ENCODE measurements around the gene CGRRF1. TPM values are rescaled to one million over a fixed set of nuclear protein-coding genes. Genes with fewer than 3 reads are reported as not detected.

CGRRF1 gene
- total and polyA plus RNA-seq, 2 of the 13 experiments (the other 11 are each of a cell fraction or from before 2014, with no cell fraction given): 16.8 to 18.2 TPM

DNA sequence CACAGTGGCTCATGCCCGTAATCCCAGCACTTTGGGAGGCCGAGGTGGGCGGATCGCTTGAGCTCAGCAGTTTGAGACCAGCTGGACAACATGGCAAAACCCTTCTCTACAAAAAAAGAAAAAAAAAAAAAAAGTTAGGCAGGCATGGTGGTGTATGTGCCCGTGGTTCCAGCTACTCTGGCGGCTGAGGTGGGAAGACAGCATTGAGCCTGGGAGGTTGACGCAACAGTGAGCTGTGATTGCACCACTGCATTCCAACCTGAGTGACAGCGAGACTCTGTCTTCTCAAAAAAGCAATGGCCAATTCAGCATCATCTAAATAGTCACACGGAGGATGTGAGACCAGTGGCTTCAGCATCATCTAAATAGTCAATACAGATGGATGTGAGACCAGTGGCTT is 46.8 kb downstream of the CGRRF1 start (continued):
- TF ChIP-seq MEF2D (CRISPR knock-in tag; IDR thresholded peaks at IDR 0.05): no peak
- TF ChIP-seq, protein P1, sequence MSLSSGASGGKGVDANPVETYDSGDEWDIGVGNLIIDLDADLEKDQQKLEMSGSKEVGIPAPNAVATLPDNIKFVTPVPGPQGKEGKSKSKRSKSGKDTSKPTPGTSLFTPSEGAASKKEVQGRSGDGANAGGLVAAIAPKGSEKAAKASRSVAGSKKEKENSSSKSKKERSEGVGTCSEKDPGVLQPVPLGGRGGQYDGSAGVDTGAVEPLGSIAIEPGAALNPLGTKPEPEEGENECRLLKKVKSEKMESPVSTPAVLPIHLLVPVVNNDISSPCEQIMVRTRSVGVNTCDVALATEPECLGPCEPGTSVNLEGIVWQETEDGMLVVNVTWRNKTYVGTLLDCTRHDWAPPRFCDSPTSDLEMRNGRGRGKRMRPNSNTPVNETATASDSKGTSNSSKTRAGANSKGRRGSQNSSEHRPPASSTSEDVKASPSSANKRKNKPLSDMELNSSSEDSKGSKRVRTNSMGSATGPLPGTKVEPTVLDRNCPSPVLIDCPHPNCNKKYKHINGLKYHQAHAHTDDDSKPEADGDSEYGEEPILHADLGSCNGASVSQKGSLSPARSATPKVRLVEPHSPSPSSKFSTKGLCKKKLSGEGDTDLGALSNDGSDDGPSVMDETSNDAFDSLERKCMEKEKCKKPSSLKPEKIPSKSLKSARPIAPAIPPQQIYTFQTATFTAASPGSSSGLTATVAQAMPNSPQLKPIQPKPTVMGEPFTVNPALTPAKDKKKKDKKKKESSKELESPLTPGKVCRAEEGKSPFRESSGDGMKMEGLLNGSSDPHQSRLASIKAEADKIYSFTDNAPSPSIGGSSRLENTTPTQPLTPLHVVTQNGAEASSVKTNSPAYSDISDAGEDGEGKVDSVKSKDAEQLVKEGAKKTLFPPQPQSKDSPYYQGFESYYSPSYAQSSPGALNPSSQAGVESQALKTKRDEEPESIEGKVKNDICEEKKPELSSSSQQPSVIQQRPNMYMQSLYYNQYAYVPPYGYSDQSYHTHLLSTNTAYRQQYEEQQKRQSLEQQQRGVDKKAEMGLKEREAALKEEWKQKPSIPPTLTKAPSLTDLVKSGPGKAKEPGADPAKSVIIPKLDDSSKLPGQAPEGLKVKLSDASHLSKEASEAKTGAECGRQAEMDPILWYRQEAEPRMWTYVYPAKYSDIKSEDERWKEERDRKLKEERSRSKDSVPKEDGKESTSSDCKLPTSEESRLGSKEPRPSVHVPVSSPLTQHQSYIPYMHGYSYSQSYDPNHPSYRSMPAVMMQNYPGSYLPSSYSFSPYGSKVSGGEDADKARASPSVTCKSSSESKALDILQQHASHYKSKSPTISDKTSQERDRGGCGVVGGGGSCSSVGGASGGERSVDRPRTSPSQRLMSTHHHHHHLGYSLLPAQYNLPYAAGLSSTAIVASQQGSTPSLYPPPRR (CRISPR knock-in tag; IDR thresholded peaks at IDR 0.05; ENCODE audit: borderline replicate concordance): no peak
- TF ChIP-seq RBM22 (optimal IDR thresholded peaks at IDR 0.05; ENCODE audit: low read length): no peak
- no peak for TF ChIP-seq EEA1 (CRISPR knock-in tag; IDR thresholded peaks at IDR 0.05; ENCODE audit: borderline replicate concordance)
- no peak for TF ChIP-seq ZNF577 (CRISPR knock-in tag; IDR thresholded peaks at IDR 0.05; ENCODE audit: borderline replicate concordance, low read depth)
- no peak for TF ChIP-seq PLRG1 (conservative IDR thresholded peaks at IDR 0.05)
- no peak for TF ChIP-seq ZNF775 (CRISPR knock-in tag; IDR thresholded peaks at IDR 0.05; ENCODE audit: borderline replicate concordance)
- no peak for TF ChIP-seq PAX8 (CRISPR knock-in tag; IDR thresholded peaks at IDR 0.05; ENCODE audit: borderline replicate concordance)
- TF ChIP-seq FOXO1 (CRISPR knock-in tag; IDR thresholded peaks at IDR 0.05): peak; percentile 48; the same call in 1 of the 2 replicates
- TF ChIP-seq ZNF333 (CRISPR knock-in tag; IDR thresholded peaks at IDR 0.05; ENCODE audit: borderline replicate concordance): no peak
- TF ChIP-seq, protein P2, sequence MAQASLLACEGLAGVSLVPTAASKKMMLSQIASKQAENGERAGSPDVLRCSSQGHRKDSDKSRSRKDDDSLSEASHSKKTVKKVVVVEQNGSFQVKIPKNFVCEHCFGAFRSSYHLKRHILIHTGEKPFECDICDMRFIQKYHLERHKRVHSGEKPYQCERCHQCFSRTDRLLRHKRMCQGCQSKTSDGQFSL (CRISPR knock-in tag; IDR thresholded peaks at IDR 0.05): no peak
- TF ChIP-seq TRIM24 (CRISPR knock-in tag; IDR thresholded peaks at IDR 0.05): peak; percentile 71; the same call in 1 of the 2 replicates
- no peak for TF ChIP-seq MIER3 (CRISPR knock-in tag; IDR thresholded peaks at IDR 0.05; ENCODE audit: borderline replicate concordance)
- no peak for TF ChIP-seq MAFG (CRISPR knock-in tag; IDR thresholded peaks at IDR 0.05)
- no peak for TF ChIP-seq POLR2AphosphoS5 (IDR thresholded peaks at IDR 0.05; ENCODE audit: low read depth, low read length)
- TF ChIP-seq NCOA5 (CRISPR knock-in tag; IDR thresholded peaks at IDR 0.05): no peak
- no peak for TF ChIP-seq CREM (IDR thresholded peaks at IDR 0.05)
- TF ChIP-seq CREM (CRISPR knock-in tag; IDR thresholded peaks at IDR 0.05): no peak
- TF ChIP-seq LCORL (IDR thresholded peaks at IDR 0.05): peak; percentile 39; the same call in 1 of the 2 replicates
- TF ChIP-seq LCORL (CRISPR knock-in tag; IDR thresholded peaks at IDR 0.05): peak; percentile 83
- TF ChIP-seq ZNF788 (CRISPR knock-in tag; IDR thresholded peaks at IDR 0.05; ENCODE audit: borderline replicate concordance): peak; percentile 74; the same call in 1 of the 2 replicates
- no peak for TF ChIP-seq ARHGAP35 (CRISPR knock-in tag; IDR thresholded peaks at IDR 0.05; ENCODE audit: borderline replicate concordance)
- TF ChIP-seq TFE3 (CRISPR knock-in tag; IDR thresholded peaks at IDR 0.05): no peak; the same call in 1 of the 2 replicates
- TF ChIP-seq JUNB (CRISPR knock-in tag; IDR thresholded peaks at IDR 0.05; ENCODE audit: borderline replicate concordance): no peak
- no peak for TF ChIP-seq ZBTB46 (CRISPR knock-in tag; IDR thresholded peaks at IDR 0.05; ENCODE audit: borderline replicate concordance)

Data from HepG2 (cell line).